GM12878 (cell line): ENCODE results near the gene RIF1. TPM values are rescaled to one million over a fixed set of nuclear protein-coding genes. Genes with fewer than 3 reads are reported as not detected.

Experiments
- ATAC-seq: fragments of 200-7000 bp; cut with Tn5 transposase; 3 replicates; pipeline ENCODE4 v1.9.1; 2020; ENCODE audit warnings: mild to moderate bottlenecking, moderate library complexity
- BruUV-seq: library from RNA; stranded (reverse); fragments of 400-500 nt; replicated peaks from 2 replicates; lab custom pipeline; 2021; lab: Mats Ljungman, UMichigan
- CTCF ChIA-PET: fragments of 300-600 bp; sonication (Branson Sonifier 250); formaldehyde crosslinking; extraction: SDS; loops from one replicate; lab custom pipeline; 2021; ENCODE audit warnings: inconsistent platforms; lab: Yijun Ruan, JAX
- POLR2A ChIA-PET: fragments of 350-600 bp; formaldehyde crosslinking; extraction: SDS; loops from one replicate; lab custom pipeline; 2021; ENCODE audit warnings: inconsistent platforms; lab: Charles Lee
- RAD21 ChIA-PET: fragments of 300-600 bp; sonication (Branson Sonifier 250); formaldehyde crosslinking; loops from one replicate; lab custom pipeline; 2023; ENCODE audit warnings: antibody characterized with exemption; ENCODE audit not compliant: unreplicated experiment; lab: Charles Lee
- SMC1A ChIA-PET: fragments of 300-600 bp; sonication (Branson Sonifier 250); formaldehyde crosslinking; loops from one replicate; lab custom pipeline; 2023; ENCODE audit not compliant: unreplicated experiment, uncharacterized antibody; lab: Charles Lee
- DNase-seq: peaks from one replicate; pipeline ENCODE4 v3.0.0-alpha.2; 2011; ENCODE audit warnings: low read depth, low spot score
- FAIRE-seq: peaks from 3 replicates; lab custom pipeline; 2011; peaks lifted over from hg19 to GRCh38; lab: Jason Lieb, UNC
- H2AFZ ChIP-seq: 2 replicates; pipeline ENCODE4 v1.6.0; 2011; ENCODE audit warnings: low read depth, low read length, control low read depth; ENCODE audit not compliant: control insufficient read depth
- H3K27ac ChIP-seq: 2 replicates; pipeline ENCODE4 v1.5.1; 2011; ENCODE audit warnings: control low read depth; ENCODE audit not compliant: control insufficient read depth, insufficient read depth
- H3K27me3 ChIP-seq, 2 experiments: replicated peaks in 1 of 2; 2 replicates each; pipeline versions ENCODE4 v1.6.0 to v1.6.1; 2011; ENCODE audit warnings: low read length in 1 of 2; ENCODE audit not compliant: control insufficient read depth in 2 of 2, insufficient read depth in 2 of 2
- H3K36me3 ChIP-seq, 2 experiments: 2 replicates each; pipeline ENCODE4 v1.5.1; 2011; ENCODE audit warnings: low read length in 1 of 2; ENCODE audit not compliant: control insufficient read depth in 2 of 2, insufficient read depth in 2 of 2
- H3K4me1 ChIP-seq: 2 replicates; pipeline ENCODE4 v1.6.1; 2011; ENCODE audit warnings: mild to moderate bottlenecking, low read length, moderate library complexity, mixed read lengths; ENCODE audit not compliant: control insufficient read depth, insufficient read depth
- H3K4me2 ChIP-seq: 2 replicates; pipeline ENCODE4 v1.6.0; 2011; ENCODE audit warnings: control low read depth; ENCODE audit not compliant: control insufficient read depth, insufficient read depth
- H3K4me3 ChIP-seq: fragments of 200-600 bp; sonication (generic); 2 replicates; pipeline ENCODE4 v1.5.1; 2016
- H3K79me2 ChIP-seq: 2 replicates; pipeline ENCODE4 v1.6.0; 2011; ENCODE audit warnings: low read length; ENCODE audit not compliant: control insufficient read depth, insufficient read depth
- H3K9ac ChIP-seq: 2 replicates; pipeline ENCODE4 v1.8.0; 2011; ENCODE audit warnings: low read length, control low read depth, mixed read lengths; ENCODE audit not compliant: control insufficient read depth, insufficient read depth
- H3K9me3 ChIP-seq: replicated peaks from 3 replicates; pipeline ENCODE4 v1.5.1; 2011; ENCODE audit warnings: mild to moderate bottlenecking, low read length; ENCODE audit not compliant: control insufficient read depth, insufficient read depth
- H4K20me1 ChIP-seq: 2 replicates; pipeline ENCODE4 v1.6.0; 2011; ENCODE audit not compliant: control insufficient read depth, insufficient read depth
- CEBPB ChIP-seq, 2 experiments: fragments of 150-350 bp in 1 of 2; IDR thresholded peaks; 2 replicates each; pipeline ENCODE4 v1.6.1; 2012 to 2014; ENCODE audit warnings: low read depth in 2 of 2, low read length in 2 of 2, borderline replicate concordance in 1 of 2, inconsistent platforms in 1 of 2
- NR2C1 ChIP-seq: fragments of 450-650 bp; IDR thresholded peaks from 2 replicates; pipeline ENCODE4 v1.6.1; 2017; ENCODE audit warnings: antibody characterized with exemption, mild to moderate bottlenecking, moderate library complexity
- POLR2AphosphoS5 ChIP-seq: IDR thresholded peaks from 2 replicates; pipeline ENCODE4 v1.6.1; 2011; ENCODE audit warnings: mild to moderate bottlenecking, low read length, inconsistent platforms
- RCOR1 ChIP-seq: conservative IDR thresholded peaks from 2 replicates; pipeline ENCODE4 v1.6.1; 2012; ENCODE audit warnings: low read depth, low read length, improper control_type of control experiment
- YBX1 ChIP-seq: fragments of 450-650 bp; IDR thresholded peaks from 2 replicates; pipeline ENCODE4 v1.6.1; 2016; ENCODE audit warnings: antibody characterized with exemption
- WGBS: methylation state at CpG from one replicate; pipeline ENCODE4 v1.1.6; 2016; ENCODE audit warnings: low lambda C conversion rate; ENCODE audit not compliant: insufficient replicate concordance, insufficient coverage; ENCODE audit errors: missing lambda C conversion rate; 5-methylcytosine and 5-hydroxymethylcytosine counted together
- in situ Hi-C: fragments of 300-500 bp; cut with MboI; formaldehyde crosslinking; loops from 9 replicates; pipeline ENCODE4 v1.14.3; 2018; ENCODE audit warnings: mixed read lengths
- intact Hi-C: fragments of 100-400 bp; cut with micrococcal nuclease; formaldehyde crosslinking; loops from one replicate; pipeline ENCODE4 v1.14.2; 2022; ENCODE audit not compliant: unreplicated experiment
- polyA plus RNA-seq, 11 experiments: library from polyadenylated mRNA; depleted of rRNA in 4 of 11; unstranded in 6 of 11; stranded (reverse) in 5 of 11; fragments of >200 nt; fragmentation: Nextera tagmentation in 4 of 11; fragmentation: Illumina TruSeq in 1 of 11; extraction: Ambion mirVana in 4 of 11; extraction: Trizol in 1 of 11; gene quantifications; 1 replicate in 1 of 11; 2 replicates in 10 of 11; pipeline versions ENCODE4 v1.2.1 to v1.2.3, GENCODE V29; 2011 to 2016; ENCODE audit warnings: inconsistent platforms in 2 of 11, missing spikeins in 2 of 11, low read depth in 1 of 11
- total RNA-seq, 4 experiments: library from RNA; depleted of rRNA in 3 of 4; stranded (reverse); fragments of >200 nt in 3 of 4; fragmentation: Illumina TruSeq in 1 of 4; extraction: Trizol in 1 of 4; gene quantifications; 2 replicates each; pipeline versions ENCODE4 v1.2.1 to v1.2.3, GENCODE V29; 2013 to 2021
- TF ChIP-seq, protein P1 (sequence below): fragments of 450-650 bp; formaldehyde crosslinking; IDR thresholded peaks from 2 replicates; pipeline ENCODE4 v1.4.0; 2022; ENCODE audit warnings: mild to moderate bottlenecking, moderate library complexity

Gene RIF1
- total and polyA plus RNA-seq, 10 of the 15 experiments (the other 5 are each of a cell fraction or from before 2014, with no cell fraction given): 6.3 to 63.2 (median 34.4) TPM

DNA sequence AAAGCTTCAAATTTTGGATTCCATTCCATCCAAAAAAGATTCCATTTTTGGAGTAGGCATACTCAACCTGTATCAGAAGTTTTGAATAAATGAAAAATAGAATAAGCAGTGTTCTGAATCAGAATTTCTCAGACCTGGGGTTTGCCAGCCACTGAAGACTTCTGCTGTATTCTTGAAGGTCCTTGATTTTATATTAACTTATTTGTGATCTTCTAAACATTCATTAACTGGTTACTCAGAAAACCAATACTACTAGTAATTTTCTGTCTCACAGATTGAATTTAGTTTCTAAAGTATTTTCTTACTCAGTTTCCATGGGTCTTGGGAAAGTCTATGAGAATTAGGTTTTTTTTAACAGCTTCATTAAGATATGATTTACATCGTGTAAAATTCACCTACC, 60.9 kb downstream of the RIF1 start:
- no peak overlapping the region for H3K9ac ChIP-seq
- H3K9me3 ChIP-seq: no peaks in the 10 kb centered on the region; the same call in 1 of the 3 replicates
- no peak overlapping the region for H2AFZ ChIP-seq
- DNase-seq: no peak
- H3K4me3 ChIP-seq: no peak overlapping the region
- CTCF ChIA-PET: interaction anchor here (1.1 kb wide), 1 partner anchor 32 kb away, joined by 3 read pairs; no protein-coding TSS in a partner anchor
- no peak overlapping the region for H3K4me2 ChIP-seq
- 86% methylated on average over 1 of the region's 1 CpG for WGBS
- no peaks in the 10 kb centered on the region for H3K4me1 ChIP-seq
- in situ Hi-C loops (loop anchor here (25.0 kb wide), 1 partner anchor 1192 kb away; no protein-coding TSS in a partner anchor), intact Hi-C loops (no loop called here)
- BruUV-seq: no TSS peak
- SMC1A ChIA-PET: no interaction called here
- TF ChIP-seq, protein P1, sequence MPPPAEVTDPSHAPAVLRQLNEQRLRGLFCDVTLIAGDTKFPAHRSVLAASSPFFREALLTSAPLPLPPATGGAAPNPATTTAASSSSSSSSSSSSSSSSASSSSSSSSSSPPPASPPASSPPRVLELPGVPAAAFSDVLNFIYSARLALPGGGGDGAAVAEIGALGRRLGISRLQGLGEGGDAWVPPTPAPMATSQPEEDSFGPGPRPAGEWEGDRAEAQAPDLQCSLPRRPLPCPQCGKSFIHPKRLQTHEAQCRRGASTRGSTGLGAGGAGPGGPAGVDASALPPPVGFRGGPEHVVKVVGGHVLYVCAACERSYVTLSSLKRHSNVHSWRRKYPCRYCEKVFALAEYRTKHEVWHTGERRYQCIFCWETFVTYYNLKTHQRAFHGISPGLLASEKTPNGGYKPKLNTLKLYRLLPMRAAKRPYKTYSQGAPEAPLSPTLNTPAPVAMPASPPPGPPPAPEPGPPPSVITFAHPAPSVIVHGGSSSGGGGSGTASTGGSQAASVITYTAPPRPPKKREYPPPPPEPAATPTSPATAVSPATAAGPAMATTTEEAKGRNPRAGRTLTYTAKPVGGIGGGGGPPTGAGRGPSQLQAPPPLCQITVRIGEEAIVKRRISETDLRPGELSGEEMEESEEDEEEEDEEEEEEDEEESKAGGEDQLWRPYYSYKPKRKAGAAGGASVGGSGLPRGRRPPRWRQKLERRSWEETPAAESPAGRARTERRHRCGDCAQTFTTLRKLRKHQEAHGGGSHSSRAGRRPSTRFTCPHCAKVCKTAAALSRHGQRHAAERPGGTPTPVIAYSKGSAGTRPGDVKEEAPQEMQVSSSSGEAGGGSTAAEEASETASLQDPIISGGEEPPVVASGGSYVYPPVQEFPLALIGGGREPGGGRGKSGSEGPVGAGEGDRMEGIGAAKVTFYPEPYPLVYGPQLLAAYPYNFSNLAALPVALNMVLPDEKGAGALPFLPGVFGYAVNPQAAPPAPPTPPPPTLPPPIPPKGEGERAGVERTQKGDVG: no peak
- TF ChIP-seq POLR2AphosphoS5 (no peak), YBX1 (no peak), CEBPB (IDR thresholded peaks at IDR 0.05; ENCODE audit: borderline replicate concordance in 1 of 2, low read depth in 2 of 2, low read length in 2 of 2) (no peak), RCOR1 (no peak), NR2C1 (no peak)
- H3K79me2 ChIP-seq: no peaks in the 10 kb centered on the region
- no peak overlapping the region for H3K27ac ChIP-seq
- H4K20me1 ChIP-seq: no peaks in the 10 kb centered on the region
- RAD21 ChIA-PET: no interaction called here
- POLR2A ChIA-PET: interaction anchor here (0.6 kb wide), 1 partner anchor 28 kb away, joined by 4 read pairs; no protein-coding TSS in a partner anchor
- FAIRE-seq: no peak
- ATAC-seq: no peak
- peaks cover 0 to 27% of the 10 kb centered on the region in 2 experiments; a peak in 3 of 4 replicates for H3K36me3 ChIP-seq
- no peaks in the 10 kb centered on the region for H3K27me3 ChIP-seq
